Activated T-cell treated with anti-CD3 and anti-CD28 coated beads, Interleukin-2, amount 50 U/mL, for 4 hours (primary cell): Measurements from ENCODE around the gene LRRN4CL. TPM values are rescaled to one million over a fixed set of nuclear protein-coding genes. Genes with fewer than 3 reads are reported as not detected.
"Not testable (repeated sequence)": the region's sequence is repeated elsewhere in the genome, so short reads cannot be mapped to it uniquely, and the experiment has no call there.

ENCODE experiments used
- ATAC-seq, 2 donors: fragments of 200-7000 bp; cut with Tn5 transposase; one replicate each; pipeline ENCODE4 v1.10.0; 2021
- DNase-seq: peaks from one replicate; pipeline ENCODE4 v3.0.0-alpha.2; 2020
- H3K27me3 Mint-ChIP-seq: one replicate; pipeline ENCODE4 v1.8.0; 2021; ENCODE audit warnings: low read depth, mixed read lengths
- H3K36me3 Mint-ChIP-seq: one replicate; pipeline ENCODE4 v1.8.0; 2022; ENCODE audit warnings: mixed read lengths; ENCODE audit not compliant: insufficient read depth
- H3K4me1 Mint-ChIP-seq: one replicate; pipeline ENCODE4 v1.8.0; 2021; ENCODE audit warnings: low read depth, mixed read lengths
- H3K4me3 Mint-ChIP-seq: one replicate; pipeline ENCODE4 v1.8.0; 2021; ENCODE audit warnings: mild to moderate bottlenecking, moderate library complexity, mixed read lengths
- H3K9me3 Mint-ChIP-seq: one replicate; pipeline ENCODE4 v1.8.0; 2021; ENCODE audit warnings: mixed read lengths
- total RNA-seq, 3 donors: library from RNA; stranded (reverse); gene quantifications; one replicate each; pipeline ENCODE4 v1.2.1, GENCODE V29; 2021

The LRRN4CL gene
- total RNA-seq, result under 1 TPM; 0.21 to 0.33 (median 0.30) TPM

- Mint-ChIP-seq H3K4me3 (no peak within 1 kb of the TSS), H3K9me3 (no peaks in the 10 kb centered on the region), H3K36me3 (peaks cover 16% of the 10 kb centered on the region), H3K27me3 (peaks cover 4% of the 10 kb centered on the region), H3K4me1 (peaks cover 1% of the 10 kb centered on the region)
- ATAC-seq (no peak), DNase-seq (no peak)
These were observed at the start of gene LRRN4CL for GRCh38 chr11:62689421-62690183. LRRN4CL (minus strand) TSS chr11:62689530; CDS start chr11:62688508, 1,022 bp downstream.

DNA sequence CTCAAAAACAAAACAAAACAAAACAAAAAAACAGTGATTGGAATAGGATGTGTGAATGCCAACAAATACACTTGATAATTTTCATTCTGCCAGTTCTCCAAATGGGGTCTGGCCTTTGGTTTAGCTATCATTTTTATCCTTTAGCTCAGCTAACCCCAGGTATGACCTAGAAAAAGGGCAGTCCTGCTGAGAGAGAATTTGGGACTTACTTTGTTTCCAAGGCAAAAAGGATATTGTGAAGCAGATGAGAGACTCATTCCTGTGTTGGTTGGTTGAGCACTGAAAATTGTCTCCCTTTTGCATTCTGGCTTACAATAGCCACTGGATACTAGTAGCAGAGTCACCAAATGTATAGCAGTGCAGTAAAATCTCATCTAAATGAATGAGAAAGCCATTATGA, 47.9 kb upstream of the LRRN4CL start:
- Mint-ChIP-seq H3K4me3 (no peak overlapping the region), H3K9me3 (no peaks in the 10 kb centered on the region), H3K4me1 (peaks cover 6% of the 10 kb centered on the region), H3K36me3 (peaks cover 16% of the 10 kb centered on the region), H3K27me3 (no peaks in the 10 kb centered on the region)
- ATAC-seq (no peak), DNase-seq (no peak)

DNA sequence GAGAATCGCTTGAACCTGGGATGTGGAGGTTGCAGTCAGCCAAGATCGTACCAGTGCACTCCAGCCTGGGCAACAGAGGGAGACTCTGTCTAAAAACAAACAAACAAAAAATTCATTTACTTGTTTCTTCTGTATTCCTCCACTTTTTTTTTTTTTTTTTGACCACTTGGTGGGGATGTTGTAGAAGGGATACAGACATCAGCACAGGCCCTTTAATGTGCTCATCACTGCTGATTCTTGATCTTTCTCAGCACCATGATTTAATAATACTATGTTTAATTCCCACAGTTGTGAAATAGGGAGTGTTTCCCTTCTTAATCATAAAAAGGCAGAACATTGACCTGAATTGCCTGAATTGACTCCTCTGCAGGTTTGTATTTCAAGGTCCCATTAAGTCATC, 43.5 kb upstream of the LRRN4CL start:
- H3K9me3 Mint-ChIP-seq, result no peaks in the 10 kb centered on the region
- no peaks in the 10 kb centered on the region for H3K27me3 Mint-ChIP-seq
- DNase-seq (no peak), ATAC-seq (no peak)
- peaks cover 21% of the 10 kb centered on the region for H3K4me1 Mint-ChIP-seq
- H3K36me3 Mint-ChIP-seq, result peaks cover 14% of the 10 kb centered on the region
- H3K4me3 Mint-ChIP-seq, result no peak overlapping the region

DNA sequence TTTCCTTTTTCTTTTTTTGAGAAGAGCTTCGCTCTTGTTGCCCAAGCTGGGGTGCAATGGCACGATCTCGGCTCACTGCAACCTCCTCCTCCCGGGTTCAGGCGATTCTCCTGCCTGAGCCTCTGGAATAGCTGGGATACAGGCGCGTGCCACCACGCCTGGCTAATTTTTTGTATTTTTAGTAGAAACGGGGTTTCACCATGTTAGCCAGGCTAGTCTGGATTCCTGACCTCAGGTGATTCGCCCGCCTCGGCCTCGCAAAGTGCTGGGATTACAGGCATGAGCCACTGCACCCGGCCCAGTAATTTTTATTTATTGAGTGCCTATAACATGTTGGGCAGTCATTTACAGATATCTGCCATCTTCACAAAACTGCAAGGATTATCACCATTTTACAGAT, 40.7 kb upstream of the LRRN4CL start:
- not testable (repeated sequence) for ATAC-seq, H3K27me3 Mint-ChIP-seq, DNase-seq, H3K9me3 Mint-ChIP-seq
- peak overlapping the region; percentile 99 for H3K4me3 Mint-ChIP-seq
- peaks cover 26% of the 10 kb centered on the region for H3K4me1 Mint-ChIP-seq
- peaks cover 18% of the 10 kb centered on the region for H3K36me3 Mint-ChIP-seq

DNA sequence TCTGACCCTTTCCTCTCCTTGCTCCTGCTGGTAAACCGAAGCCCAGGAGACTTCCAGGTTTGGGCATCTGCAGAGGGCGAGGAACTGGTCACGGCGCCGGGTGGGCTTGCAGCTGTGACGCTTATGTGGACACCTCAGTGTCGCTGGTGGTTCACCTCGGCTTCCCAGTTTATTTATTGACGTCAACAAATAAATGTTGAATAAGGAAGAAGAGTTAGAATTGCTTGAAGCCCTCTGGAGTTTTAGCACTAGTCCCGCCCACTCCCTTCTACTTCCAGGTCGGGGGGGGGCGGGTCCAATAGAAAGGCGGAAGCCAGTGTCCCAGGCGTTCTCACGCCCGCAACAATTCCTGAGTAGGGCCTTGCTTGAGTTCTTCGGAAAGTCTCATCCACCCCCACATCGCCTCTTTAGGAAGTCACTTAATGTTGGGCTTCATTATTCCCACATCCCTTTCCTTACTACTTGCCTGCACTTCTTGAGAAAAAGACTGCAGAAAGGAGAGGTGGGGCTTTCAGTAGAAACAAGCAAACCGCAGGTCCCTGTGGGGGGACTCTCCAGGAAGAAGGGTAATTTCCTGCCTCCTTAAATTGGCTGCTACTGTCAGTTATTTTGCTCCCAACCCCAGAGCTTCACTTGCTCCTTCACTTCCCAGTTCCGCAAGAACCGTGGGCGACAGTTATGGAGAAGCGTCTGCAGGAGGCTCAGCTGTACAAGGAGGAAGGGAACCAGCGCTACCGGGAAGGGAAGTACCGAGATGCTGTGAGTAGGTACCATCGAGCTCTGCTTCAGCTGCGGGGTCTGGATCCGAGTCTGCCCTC, 39.0 kb upstream of the LRRN4CL start, which contains the start of gene TTC9C:
Gene TTC9C (plus strand): TSS at position 316 of the 818 bp plus-strand sequence. CDS start 363 bp downstream, at position 679.
- ATAC-seq, result peak; percentile 29 to 33
- Mint-ChIP-seq H3K4me3 (peak within 1 kb of the TSS; percentile 99), H3K9me3 (no peaks in the 10 kb centered on the region), H3K4me1 (peaks cover 41% of the 10 kb centered on the region), H3K36me3 (peaks cover 31% of the 10 kb centered on the region), H3K27me3 (no peaks in the 10 kb centered on the region)
- peak; percentile 77 for DNase-seq

DNA sequence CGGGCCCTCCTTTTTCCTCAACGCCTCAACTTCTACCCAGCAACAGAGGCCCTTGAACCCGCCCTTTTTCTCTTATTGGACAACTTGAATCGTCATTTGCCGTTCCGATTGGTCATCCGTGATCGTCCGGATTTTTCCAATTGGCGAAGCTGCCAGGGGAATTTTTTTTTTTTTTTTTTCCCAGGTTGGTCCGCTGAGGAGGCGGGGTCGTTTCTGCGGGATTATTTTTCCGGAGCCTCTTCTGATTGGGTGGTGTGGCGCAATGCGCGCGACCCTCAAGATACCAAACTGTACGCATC, 38.5 kb upstream of the LRRN4CL start:
- peaks cover 31% of the 10 kb centered on the region for H3K36me3 Mint-ChIP-seq
- DNase-seq (peak; percentile 73), ATAC-seq (peak; percentile 55 to 57)
- no peaks in the 10 kb centered on the region for H3K27me3 Mint-ChIP-seq
- H3K4me1 Mint-ChIP-seq, result peaks cover 37% of the 10 kb centered on the region
- H3K9me3 Mint-ChIP-seq, result no peaks in the 10 kb centered on the region
- peak overlapping the region; percentile 99 for H3K4me3 Mint-ChIP-seq

GRCh38 chr11:62727165-62727871, 38.0 kb upstream of the LRRN4CL start, which contains the start of gene HNRNPUL2:
HNRNPUL2 (minus strand) TSS chr11:62727457; CDS start chr11:62727156, 301 bp downstream.
- Mint-ChIP-seq H3K4me1 (peaks cover 41% of the 10 kb centered on the region), H3K36me3 (peaks cover 35% of the 10 kb centered on the region), H3K27me3 (no peaks in the 10 kb centered on the region), H3K9me3 (no peaks in the 10 kb centered on the region), H3K4me3 (peak within 1 kb of the TSS; percentile 99)
- DNase-seq, result peak; percentile 97
- ATAC-seq, result peak; percentile 82 to 83

DNA sequence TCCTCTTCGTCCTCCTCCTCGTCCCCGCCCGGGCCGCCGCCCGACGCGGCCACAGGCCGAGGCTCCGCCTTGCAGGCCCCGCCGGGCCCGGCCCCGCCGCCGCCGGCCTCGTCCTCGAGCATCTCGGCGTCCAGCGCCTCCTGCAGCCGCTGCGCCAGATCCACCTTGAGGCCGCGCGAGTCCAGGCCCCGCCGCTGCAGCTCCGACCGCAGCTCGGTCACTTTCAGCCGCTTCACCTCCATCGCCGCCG, 37.5 kb upstream of the LRRN4CL start:
- H3K4me3 Mint-ChIP-seq, result peak overlapping the region; percentile 99
- no peaks in the 10 kb centered on the region for H3K9me3 Mint-ChIP-seq
- H3K4me1 Mint-ChIP-seq, result peaks cover 46% of the 10 kb centered on the region
- ATAC-seq (peak; percentile 12 to 13), DNase-seq (no peak)
- H3K27me3 Mint-ChIP-seq, result no peaks in the 10 kb centered on the region
- peaks cover 40% of the 10 kb centered on the region for H3K36me3 Mint-ChIP-seq

- DNase-seq, result peak; percentile 19
- no peaks in the 10 kb centered on the region for H3K9me3 Mint-ChIP-seq
- H3K4me1 Mint-ChIP-seq, result peaks cover 48% of the 10 kb centered on the region
These were observed 37.0 kb upstream of the LRRN4CL start for GRCh38 chr11:62726156-62726914.

DNA sequence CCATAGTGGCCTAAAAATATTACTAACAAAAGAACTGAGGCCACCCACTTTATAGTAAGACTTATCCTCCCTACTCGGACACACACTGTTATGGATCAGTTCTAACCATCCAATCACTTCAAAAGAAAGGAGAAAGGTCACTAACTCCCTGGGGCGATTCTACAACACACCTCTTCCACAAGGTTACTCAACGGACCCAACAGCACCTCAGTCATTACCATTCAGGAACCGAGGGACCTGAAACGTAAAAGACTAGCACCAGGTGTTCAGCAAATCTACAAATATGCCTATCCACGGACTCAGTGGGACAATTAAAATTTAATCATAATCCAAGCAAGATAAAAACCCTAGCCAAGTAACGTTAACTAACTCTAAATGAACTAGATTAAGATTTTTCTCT, 36.3 kb upstream of the LRRN4CL start:
- Mint-ChIP-seq H3K9me3 (no peaks in the 10 kb centered on the region), H3K4me3 (peak overlapping the region; percentile 99), H3K36me3 (peaks cover 48% of the 10 kb centered on the region), H3K27me3 (no peaks in the 10 kb centered on the region), H3K4me1 (peaks cover 45% of the 10 kb centered on the region)
- ATAC-seq, result no peak
- no peak for DNase-seq

More at GRCh38 chr11:62726156-62726914, 37.0 kb upstream of the LRRN4CL start:
- no peak for ATAC-seq
- Mint-ChIP-seq H3K4me3 (peak overlapping the region; percentile 99), H3K36me3 (peaks cover 43% of the 10 kb centered on the region), H3K27me3 (no peaks in the 10 kb centered on the region)

DNA sequence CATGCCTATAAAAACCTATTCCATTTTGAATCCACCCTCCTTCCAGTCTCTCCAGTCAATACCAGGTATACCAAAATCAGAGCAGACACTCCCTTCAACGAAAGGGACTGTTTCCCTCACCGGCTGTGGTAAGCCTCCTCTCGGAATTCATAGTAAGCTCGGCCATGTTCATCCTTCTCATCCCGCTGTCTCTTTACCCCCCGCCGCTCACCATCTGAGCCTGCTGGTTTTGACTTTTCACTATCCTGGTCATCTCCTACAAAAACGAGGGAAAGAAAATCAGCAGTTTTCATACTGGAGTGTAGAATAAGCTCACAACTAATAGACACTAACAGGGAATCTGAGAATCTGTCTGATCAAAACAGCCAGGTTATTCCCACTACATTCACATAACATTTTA, 34.8 kb upstream of the LRRN4CL start:
- no peak for DNase-seq
- Mint-ChIP-seq H3K4me3 (peak overlapping the region; percentile 99), H3K4me1 (peaks cover 41% of the 10 kb centered on the region), H3K27me3 (no peaks in the 10 kb centered on the region), H3K36me3 (peaks cover 56% of the 10 kb centered on the region), H3K9me3 (no peaks in the 10 kb centered on the region)
- no peak for ATAC-seq

DNA sequence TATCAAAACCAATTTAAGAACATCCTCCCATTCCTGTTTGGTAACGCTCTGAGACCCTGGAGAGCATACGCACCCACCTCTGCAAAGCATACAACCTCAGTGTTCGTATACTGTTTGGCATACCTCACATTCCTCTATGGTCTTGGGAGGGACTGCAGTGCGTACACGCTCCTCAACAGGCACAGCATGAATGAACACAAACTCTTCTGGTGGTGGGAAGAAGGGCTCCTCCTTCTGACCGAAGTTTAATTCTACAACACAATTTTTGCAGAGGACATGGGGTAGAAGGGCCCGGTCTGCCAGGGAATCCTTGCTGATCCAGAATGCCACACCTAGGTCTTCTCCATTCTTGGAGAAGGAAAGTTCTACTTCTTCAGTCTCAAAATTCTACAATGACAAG, 32.7 kb upstream of the LRRN4CL start:
- Mint-ChIP-seq H3K4me3 (no peak overlapping the region), H3K36me3 (peaks cover 66% of the 10 kb centered on the region), H3K4me1 (peaks cover 45% of the 10 kb centered on the region), H3K27me3 (no peaks in the 10 kb centered on the region), H3K9me3 (no peaks in the 10 kb centered on the region)
- ATAC-seq, result no peak
- no peak for DNase-seq

DNA sequence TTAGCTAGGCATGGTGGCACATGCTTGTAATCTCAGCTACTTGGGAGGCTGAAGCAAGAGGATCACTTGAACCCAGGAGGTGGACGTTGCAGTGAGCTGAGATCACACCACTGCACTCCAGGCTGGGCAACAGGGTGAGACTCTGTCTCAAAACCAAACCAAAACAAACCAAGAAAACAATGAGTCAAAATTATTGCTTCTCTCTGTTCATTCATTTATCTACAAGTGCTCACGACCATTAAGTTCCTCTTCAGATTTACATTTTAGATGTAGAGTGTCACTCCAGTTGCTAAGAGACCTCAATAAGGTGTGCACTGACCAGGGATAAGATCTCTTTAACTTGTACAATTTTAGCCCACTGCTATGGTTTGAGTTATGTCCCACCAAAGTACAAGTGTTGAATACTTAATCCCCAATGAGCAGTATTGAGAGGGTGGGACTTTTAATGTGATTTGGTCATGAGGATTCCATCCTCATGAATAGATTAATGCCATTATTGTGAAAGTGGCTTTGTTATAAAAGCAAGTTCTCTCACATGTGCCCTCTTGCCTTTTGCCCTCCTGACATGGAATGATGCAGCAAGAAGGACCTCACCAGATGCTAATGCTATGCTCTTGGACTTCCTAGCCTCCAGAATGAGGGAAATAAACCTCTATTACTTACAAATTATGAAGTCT, 30.1 kb upstream of the LRRN4CL start:
- H3K9me3 Mint-ChIP-seq, result no peaks in the 10 kb centered on the region
- H3K36me3 Mint-ChIP-seq, result peaks cover 71% of the 10 kb centered on the region
- no peaks in the 10 kb centered on the region for H3K27me3 Mint-ChIP-seq
- peak in 1 of 2 donors; percentile 18 for ATAC-seq
- H3K4me1 Mint-ChIP-seq, result peaks cover 40% of the 10 kb centered on the region
- no peak for DNase-seq
- no peak overlapping the region for H3K4me3 Mint-ChIP-seq
